ENCODE results near the gene PDK2.

- no peak for TF ChIP-seq CTCF (conservative IDR thresholded peaks at IDR 0.05 in 1 of 2, IDR thresholded peaks at IDR 0.05 in 1 of 2; ENCODE audit: low read depth in 1 of 2, low read length in 2 of 2)
- no peak for TF ChIP-seq EZH2 (IDR thresholded peaks at IDR 0.05; ENCODE audit: low read length, missing control alignments)
These were observed 28.6 kb downstream of the PDK2 start for GRCh38 chr17:50123649-50124349.

Measured in fibroblast of lung (primary cell).